HG03025 (cell line): Measurements from ENCODE around the gene LATS2.

ENCODE experiments used
- ATAC-seq: cut with Tn5 transposase; IDR thresholded peaks from one replicate; pipeline ENCODE4 v1.9.1; 2021; ENCODE audit warnings: mild to moderate bottlenecking, moderate library complexity; ENCODE audit not compliant: unreplicated experiment, low FRiP score

The LATS2 gene

DNA sequence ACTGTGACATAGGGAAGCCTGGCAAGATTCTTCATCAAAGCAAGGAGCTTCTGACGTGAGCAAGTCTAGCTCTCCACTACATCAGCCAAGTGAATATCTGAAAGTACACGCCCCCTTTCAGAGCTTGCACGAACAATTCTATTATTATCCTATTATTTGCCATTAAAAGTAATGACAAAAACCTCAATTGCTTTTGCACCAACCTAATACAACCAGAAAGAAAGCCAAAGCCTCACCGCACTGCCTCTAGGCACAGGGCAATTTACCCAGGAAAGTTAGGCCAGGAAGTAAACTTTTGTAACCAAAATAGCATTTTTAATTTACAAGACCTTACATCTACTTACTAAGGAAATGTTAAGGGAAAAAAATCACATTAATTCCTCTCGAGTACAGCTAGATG is 41.2 kb downstream of the LATS2 start:
- ATAC-seq: no peak

DNA sequence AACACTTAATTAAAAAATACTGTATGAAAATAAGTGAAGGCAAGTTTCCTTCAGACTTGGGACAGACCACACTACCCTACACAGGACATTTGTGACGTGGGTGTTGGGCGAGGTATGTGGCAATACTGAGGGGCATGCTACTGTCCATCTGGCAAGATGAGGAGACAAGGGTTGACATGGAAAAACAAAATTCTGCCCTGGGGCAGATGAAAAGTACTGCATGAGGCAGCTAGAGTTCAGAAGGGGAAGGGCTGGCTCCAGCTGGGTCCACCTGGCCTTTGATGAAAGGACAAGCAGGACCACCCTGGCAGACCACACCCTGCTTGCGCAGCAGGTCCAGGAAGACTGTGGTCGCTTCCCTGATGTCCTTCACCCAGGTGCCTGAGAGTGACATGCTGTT is 43.2 kb downstream of the LATS2 start:
- no peak for ATAC-seq

DNA sequence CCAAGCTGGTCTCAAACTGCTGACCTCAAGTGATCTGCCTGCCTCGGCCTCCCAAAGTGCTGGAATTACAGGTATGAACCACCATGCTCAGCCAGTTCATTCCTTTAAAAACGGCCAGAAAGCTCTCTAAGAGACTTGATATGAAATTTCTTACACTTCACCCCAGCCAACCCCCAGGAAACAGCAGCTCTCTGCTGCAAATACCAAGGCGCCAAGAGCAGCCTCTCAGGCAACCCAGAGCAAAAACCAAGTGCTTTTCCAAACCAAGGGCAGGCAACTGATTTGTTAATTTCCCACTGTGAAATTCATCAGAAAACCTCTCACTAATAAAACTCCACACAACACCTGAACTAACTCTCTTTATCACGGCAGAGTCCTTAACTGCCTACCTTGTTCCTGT is 44.9 kb downstream of the LATS2 start:
- ATAC-seq: no peak

GRCh38 chr13:21015284-21015683 is 46.1 kb downstream of the LATS2 start:
- no peak for ATAC-seq

GRCh38 chr13:21014502-21015170 is 46.8 kb downstream of the LATS2 start:
- ATAC-seq: no peak

DNA sequence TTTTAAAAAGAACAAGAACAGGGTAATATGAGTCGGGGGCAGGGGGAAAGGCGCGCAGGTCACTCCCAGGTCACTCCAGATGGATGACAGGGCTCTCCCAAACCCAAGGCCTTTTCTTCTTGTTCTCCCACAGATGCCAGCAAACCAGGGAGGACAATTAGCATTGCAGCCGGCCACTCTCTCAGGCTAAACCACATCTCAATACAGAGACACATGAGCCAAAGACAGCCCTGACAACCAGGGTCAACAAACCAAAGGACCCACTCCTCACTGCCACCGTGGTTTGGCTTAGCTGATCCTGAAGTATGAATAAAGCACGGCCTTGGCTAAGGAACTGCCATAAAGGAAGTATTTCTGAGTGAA is 47.3 kb downstream of the LATS2 start:
- no peak for ATAC-seq

- ATAC-seq: no peak
These were observed 47.7 kb downstream of the LATS2 start for GRCh38 chr13:21013682-21014038.

- no peak for ATAC-seq
These were observed 48.3 kb downstream of the LATS2 start for GRCh38 chr13:21012841-21013681.

DNA sequence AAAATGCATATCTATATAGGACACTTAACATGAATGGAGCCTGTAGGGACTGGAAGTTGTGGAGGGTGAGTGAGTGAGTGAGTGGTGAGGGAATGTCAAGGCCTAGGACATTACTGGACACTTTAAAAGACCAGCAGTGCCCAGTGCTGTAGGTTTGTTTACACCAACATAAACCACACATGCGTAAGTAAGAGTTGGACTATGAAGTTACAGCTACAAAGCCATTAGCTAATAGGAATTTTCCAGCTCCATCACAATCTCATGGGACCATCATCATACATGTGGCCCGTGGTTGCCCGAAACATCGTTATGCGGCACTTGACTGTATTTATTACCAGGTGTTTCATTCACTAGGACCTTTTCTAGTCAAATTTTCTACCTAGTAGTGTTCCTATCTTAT is 49.2 kb downstream of the LATS2 start:
- ATAC-seq: no peak

DNA sequence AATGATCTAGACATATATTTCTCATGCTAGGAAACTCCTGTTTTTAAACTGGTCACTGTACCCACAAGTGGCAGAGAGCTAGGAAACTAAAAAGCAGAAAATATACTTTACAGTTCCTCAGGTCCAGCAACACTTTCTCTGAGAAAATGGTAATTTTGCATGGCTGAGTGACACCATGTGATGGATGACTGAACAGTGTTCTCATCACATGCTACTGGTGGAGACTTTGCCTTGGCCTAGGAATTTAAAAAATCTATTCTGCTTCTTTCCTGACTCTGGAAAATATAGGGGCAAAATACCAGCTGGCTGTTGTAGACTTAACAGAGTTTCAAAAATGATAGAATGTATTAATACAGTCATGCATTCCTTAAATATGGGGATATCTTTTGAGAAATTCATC is 50.0 kb downstream of the LATS2 start:
- ATAC-seq: no peak

DNA sequence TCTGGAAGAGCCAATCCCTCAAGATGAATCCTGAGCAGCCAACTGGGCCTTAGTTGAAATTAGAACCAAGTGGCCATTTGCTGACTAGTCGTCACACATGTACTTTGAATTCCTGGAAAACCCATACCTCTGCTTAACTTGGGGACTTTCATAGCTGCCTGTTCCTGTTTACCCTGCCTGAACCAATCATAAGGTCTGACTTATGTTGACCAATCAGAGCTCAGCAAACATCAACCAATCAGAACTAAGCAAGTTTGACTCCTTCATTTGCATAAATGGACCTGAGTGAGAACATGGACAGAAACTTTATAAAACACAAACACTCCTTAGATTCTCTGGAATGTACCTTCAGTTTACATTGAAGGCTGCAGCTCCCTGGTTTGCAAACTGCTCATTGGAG is 50.8 kb downstream of the LATS2 start:
- ATAC-seq: no peak

- ATAC-seq: no peak
These were observed 52.4 kb downstream of the LATS2 start for GRCh38 chr13:21009036-21009435.

DNA sequence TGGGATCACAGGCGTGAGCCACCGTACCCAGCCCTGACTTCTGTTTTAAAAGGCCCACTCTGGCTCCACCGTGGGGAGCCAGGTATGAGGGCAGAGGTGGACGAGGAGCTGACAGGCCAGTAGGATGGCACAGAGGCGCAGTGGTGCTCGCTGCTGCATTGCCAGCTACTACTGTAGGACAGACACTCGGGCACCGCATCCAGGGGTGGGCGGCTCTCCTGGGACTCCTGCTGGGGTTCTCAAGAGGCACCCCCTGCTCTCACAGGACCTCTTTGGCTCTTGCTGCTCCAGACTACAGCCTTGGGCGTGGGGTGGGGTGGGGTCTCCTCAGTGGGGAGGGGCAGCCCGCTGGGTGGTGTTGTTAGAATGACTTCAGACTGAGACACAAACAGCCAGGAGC is 53.4 kb downstream of the LATS2 start:
- ATAC-seq: no peak

DNA sequence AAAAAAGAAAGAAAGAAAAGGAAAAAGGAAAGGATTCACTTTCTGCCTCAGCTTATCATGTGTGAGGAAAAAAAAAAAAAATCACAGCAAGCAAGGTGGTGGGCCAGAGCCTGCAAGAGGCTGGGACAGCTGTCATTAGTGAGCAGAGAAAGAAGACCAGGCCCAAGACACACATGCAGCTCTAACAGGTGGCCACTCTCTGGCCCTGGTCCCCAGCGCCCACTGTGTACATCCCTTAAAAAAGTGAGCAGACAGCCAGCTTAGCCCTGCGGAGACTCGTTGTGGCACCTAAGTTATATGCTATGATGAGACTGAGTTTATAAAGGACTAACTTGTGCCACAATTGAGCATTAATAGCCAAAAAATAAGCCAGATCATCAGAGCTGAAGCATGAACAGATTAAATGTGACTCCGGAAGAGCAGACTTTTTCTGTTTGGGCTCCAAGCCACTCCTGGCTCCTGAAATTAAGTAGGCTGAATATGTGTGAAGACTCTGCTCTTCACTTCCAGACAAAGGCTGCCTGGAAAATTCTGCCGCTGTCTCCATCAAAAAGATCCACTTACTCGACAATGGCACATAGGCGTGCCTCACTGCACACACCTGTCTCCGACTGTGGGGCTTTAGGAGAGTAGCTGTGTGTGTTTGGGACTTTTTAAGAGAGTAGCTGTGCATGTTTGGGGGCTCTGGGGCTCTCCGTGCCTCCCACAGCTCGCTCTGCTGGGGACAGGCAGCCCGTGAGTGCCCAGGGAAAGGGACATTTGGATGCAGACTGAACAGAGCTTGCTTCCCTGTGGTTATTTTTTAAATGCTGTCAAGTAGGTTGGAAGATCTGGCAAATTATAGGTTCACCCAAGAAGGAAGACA is 55.0 kb downstream of the LATS2 start:
- ATAC-seq: no peak

DNA sequence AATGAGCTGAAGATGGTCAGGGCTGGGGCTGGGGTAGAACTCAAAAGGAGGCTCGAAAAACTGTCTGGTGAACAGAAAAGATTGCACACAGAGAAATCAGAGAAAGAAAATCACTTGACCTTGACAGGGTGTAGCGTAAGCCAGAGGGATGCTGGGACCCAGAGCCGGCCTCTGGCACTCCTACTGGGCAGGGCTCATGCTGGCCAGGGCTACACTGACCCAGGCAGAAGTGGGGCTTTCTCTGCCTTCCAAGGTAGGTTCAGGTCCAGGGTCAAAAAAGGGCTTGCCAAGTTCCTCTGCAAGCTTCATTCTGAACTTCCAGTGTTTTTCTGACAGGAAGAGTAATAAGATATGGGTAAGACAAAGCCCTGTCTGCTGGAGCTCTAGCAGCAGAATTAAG is 56.2 kb downstream of the LATS2 start:
- ATAC-seq: no peak

DNA sequence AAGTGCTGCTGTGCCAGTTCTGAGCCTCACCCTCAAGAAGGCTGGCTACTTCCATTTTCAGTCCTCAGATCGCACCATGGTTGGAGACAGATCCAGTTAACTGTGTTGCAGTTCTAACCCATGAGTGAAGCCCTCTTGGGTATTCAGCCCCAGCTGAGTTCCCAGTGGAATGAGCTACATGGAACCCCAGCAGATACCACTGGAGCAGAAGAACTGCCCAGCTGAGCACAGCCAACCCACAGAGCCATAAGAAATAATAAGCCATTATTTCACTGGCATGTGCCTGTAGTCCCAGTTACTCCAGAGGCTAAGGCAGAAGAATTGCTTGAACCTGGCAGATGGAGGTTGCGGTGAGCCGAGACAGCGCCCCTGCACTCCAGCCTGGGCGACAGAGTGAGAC is 59.9 kb downstream of the LATS2 start:
- ATAC-seq: no peak

DNA sequence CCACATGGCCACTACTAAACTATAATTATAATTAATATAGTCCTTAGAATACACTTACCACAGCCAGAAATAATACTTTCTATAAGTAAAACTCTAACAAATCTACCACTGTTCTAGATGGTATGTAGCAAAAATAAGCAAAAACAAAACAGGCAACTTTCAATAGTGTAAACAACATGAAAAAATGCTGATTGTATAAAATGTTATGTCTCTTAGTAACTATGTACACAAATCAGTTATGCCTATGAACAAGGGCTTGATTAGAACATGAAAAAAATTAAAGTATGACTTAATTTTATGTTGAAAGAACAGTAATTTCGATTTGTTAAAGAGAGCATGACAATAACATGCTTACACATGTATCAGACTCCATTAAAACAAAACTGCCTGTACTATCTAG is 60.7 kb downstream of the LATS2 start:
- no peak for ATAC-seq

DNA sequence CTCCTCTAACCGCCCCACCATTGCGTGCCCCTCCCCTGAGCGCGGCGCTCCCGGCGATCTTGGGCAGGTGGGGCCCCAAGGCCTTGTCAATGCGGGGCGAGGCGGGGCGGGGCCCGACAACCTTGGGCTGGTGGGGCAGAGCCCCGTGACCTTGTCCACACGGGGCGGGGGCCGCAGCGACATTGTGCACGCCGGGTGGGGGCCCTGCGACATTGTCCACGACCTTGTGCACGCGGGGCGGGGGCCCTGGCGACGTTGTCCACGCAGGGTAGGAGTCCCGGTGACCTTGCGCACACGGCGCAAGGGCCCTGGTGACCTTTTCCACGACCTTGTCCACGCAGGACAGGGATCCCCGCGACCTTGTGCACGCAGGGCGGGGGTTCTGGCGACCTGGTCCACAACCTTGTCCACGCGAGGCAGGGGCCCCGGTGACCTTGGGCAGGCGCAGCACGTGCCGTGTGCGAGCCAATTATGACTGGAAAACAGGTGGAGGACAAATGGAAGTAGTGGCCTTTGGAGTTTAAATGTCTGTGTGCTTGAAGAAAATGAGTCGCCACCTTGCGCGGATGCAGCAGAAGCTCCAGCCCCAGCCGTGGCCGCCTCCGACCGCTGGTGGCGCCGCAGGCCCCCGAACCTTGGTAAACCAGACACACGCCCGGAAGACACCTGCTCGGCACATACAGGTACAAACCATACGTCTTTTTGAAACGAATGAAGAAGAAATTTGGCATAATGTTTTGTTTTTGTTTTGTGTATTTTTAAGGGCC is 62.6 kb downstream of the LATS2 start:
- no peak for ATAC-seq

- no peak for ATAC-seq
These were observed 63.9 kb downstream of the LATS2 start for GRCh38 chr13:20997301-20998161.
